ENCODE data around the gene C1QTNF3. TPM values are rescaled to one million over a fixed set of nuclear protein-coding genes. Genes with fewer than 3 reads are reported as not detected.
"Not testable (repeated sequence)": the region's sequence is repeated elsewhere in the genome, so short reads cannot be mapped to it uniquely, and the experiment has no call there.

The C1QTNF3 gene
- total and polyA plus RNA-seq, 2 experiments from 2014 or later = 1.7 to 2.0 TPM

GRCh38 chr5:34074472-34074871, 31.5 kb upstream of the C1QTNF3 start:
- H3K4me1 ChIP-seq (ENCODE audit: insufficient read depth); H3K79me2 ChIP-seq (replicated peaks; ENCODE audit: insufficient read depth); H3K9me2 ChIP-seq (ENCODE audit: insufficient read depth); H3K36me3 ChIP-seq (ENCODE audit: insufficient read depth); ATAC-seq; H3K36me3 Mint-ChIP-seq (ENCODE audit: low read depth); H3F3A ChIP-seq (replicated peaks; ENCODE audit: low read depth); H3K27ac ChIP-seq (ENCODE audit: low read depth); H4K20me1 ChIP-seq (replicated peaks; ENCODE audit: insufficient read depth); H3K27ac Mint-ChIP-seq; H3K4me3 Mint-ChIP-seq; H3K27me3 ChIP-seq (ENCODE audit: insufficient read depth); H3K27me3 Mint-ChIP-seq (ENCODE audit: insufficient read depth, low read depth, poor library complexity); DNase-seq (ENCODE audit: low spot score); H2AFZ ChIP-seq; H3K9me3 Mint-ChIP-seq; H3K4me3 ChIP-seq; H3K4me2 ChIP-seq; H3K4me1 Mint-ChIP-seq: not testable (repeated sequence)

- not testable (repeated sequence) for H3K27ac Mint-ChIP-seq; H3K9me2 ChIP-seq (ENCODE audit: insufficient read depth); H3K9me3 Mint-ChIP-seq; H3K36me3 Mint-ChIP-seq (ENCODE audit: low read depth); H3K4me3 Mint-ChIP-seq; H3K4me3 ChIP-seq; H3F3A ChIP-seq (replicated peaks; ENCODE audit: low read depth); H3K4me2 ChIP-seq; H3K79me2 ChIP-seq (replicated peaks; ENCODE audit: insufficient read depth); H3K36me3 ChIP-seq (ENCODE audit: insufficient read depth); H2AFZ ChIP-seq; H3K27me3 ChIP-seq (ENCODE audit: insufficient read depth); H3K4me1 ChIP-seq (ENCODE audit: insufficient read depth); ATAC-seq; H3K27me3 Mint-ChIP-seq (ENCODE audit: insufficient read depth, low read depth, poor library complexity); H3K27ac ChIP-seq (ENCODE audit: low read depth); DNase-seq (ENCODE audit: low spot score); H3K4me1 Mint-ChIP-seq; H4K20me1 ChIP-seq (replicated peaks; ENCODE audit: insufficient read depth)
Observed at GRCh38 chr5:34074071-34074470, 31.1 kb upstream of the C1QTNF3 start.

DNA sequence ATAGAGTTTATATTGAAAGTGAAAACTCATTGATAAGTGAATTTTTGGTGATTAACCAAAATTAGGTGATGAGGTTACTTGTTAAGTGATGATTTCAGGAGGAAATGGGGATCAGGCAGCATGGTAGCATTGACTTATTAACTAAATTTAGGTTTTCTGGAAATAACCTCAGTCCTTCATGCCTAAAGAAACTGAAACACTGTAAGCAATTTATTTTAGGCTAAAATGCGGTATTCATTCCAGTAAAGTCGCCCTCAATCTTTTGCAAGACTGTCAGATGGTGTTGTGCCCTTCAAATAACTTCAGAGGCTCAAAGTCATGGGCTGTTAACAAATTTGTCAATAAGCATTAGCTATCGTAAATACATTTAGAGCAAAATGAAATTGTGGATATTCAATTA, 27.6 kb upstream of the C1QTNF3 start:
- H3K9me2 ChIP-seq (ENCODE audit: insufficient read depth); H3K4me3 ChIP-seq; H3K27me3 ChIP-seq (ENCODE audit: insufficient read depth); H3K4me2 ChIP-seq; H3K4me3 Mint-ChIP-seq; H3K9me3 Mint-ChIP-seq; H3K27me3 Mint-ChIP-seq (ENCODE audit: insufficient read depth, low read depth, poor library complexity); H3K4me1 Mint-ChIP-seq; H4K20me1 ChIP-seq (replicated peaks; ENCODE audit: insufficient read depth); ATAC-seq; H3K27ac ChIP-seq (ENCODE audit: low read depth); H2AFZ ChIP-seq; H3K27ac Mint-ChIP-seq; H3K4me1 ChIP-seq (ENCODE audit: insufficient read depth); H3K79me2 ChIP-seq (replicated peaks; ENCODE audit: insufficient read depth); H3K36me3 Mint-ChIP-seq (ENCODE audit: low read depth); DNase-seq (ENCODE audit: low spot score); H3K36me3 ChIP-seq (ENCODE audit: insufficient read depth); H3F3A ChIP-seq (replicated peaks; ENCODE audit: low read depth): not testable (repeated sequence)

GRCh38 chr5:34064656-34065055, 21.6 kb upstream of the C1QTNF3 start:
- ATAC-seq = no peak
- no peaks in the 10 kb centered on the region for H4K20me1 ChIP-seq (replicated peaks; ENCODE audit: insufficient read depth)
- H3K4me3 ChIP-seq = no peak overlapping the region
- no peak overlapping the region for H3K4me2 ChIP-seq
- no peaks in the 10 kb centered on the region for H3K36me3 ChIP-seq (ENCODE audit: insufficient read depth)
- Mint-ChIP-seq H3K36me3 (ENCODE audit: low read depth) (peaks cover 35% of the 10 kb centered on the region), H3K4me1 (no peaks in the 10 kb centered on the region), H3K9me3 (peaks cover 16% of the 10 kb centered on the region), H3K27me3 (ENCODE audit: insufficient read depth, low read depth, poor library complexity) (no peaks in the 10 kb centered on the region), H3K27ac (no peak overlapping the region), H3K4me3 (no peak overlapping the region)
- no peaks in the 10 kb centered on the region for H3F3A ChIP-seq (replicated peaks; ENCODE audit: low read depth)
- TF ChIP-seq, protein P1, sequence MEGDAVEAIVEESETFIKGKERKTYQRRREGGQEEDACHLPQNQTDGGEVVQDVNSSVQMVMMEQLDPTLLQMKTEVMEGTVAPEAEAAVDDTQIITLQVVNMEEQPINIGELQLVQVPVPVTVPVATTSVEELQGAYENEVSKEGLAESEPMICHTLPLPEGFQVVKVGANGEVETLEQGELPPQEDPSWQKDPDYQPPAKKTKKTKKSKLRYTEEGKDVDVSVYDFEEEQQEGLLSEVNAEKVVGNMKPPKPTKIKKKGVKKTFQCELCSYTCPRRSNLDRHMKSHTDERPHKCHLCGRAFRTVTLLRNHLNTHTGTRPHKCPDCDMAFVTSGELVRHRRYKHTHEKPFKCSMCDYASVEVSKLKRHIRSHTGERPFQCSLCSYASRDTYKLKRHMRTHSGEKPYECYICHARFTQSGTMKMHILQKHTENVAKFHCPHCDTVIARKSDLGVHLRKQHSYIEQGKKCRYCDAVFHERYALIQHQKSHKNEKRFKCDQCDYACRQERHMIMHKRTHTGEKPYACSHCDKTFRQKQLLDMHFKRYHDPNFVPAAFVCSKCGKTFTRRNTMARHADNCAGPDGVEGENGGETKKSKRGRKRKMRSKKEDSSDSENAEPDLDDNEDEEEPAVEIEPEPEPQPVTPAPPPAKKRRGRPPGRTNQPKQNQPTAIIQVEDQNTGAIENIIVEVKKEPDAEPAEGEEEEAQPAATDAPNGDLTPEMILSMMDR (conservative IDR thresholded peaks at IDR 0.05; ENCODE audit: low read depth in 2 of 2) = no peak
- TF ChIP-seq CREB1 (CRISPR knock-in tag; IDR thresholded peaks at IDR 0.05; ENCODE audit: low read depth) = no peak
- TF ChIP-seq NANOG (IDR thresholded peaks at IDR 0.05; ENCODE audit: borderline replicate concordance) = no peak
- no peak for TF ChIP-seq EZH2 (IDR thresholded peaks at IDR 0.05; ENCODE audit: low read depth, unreplicated experiment)
- H3K4me1 ChIP-seq (ENCODE audit: insufficient read depth) = no peaks in the 10 kb centered on the region
- no peak overlapping the region for H3K27ac ChIP-seq (ENCODE audit: low read depth)
- DNase-seq (ENCODE audit: low spot score) = no peak
- 0 out of 2 replicates have a peak, but pooled peaks cover 3% of the 10 kb centered on the region for H3K9me2 ChIP-seq (ENCODE audit: insufficient read depth)
- H3K79me2 ChIP-seq (replicated peaks; ENCODE audit: insufficient read depth) = no peaks in the 10 kb centered on the region
- no peak overlapping the region for H2AFZ ChIP-seq
- no peaks in the 10 kb centered on the region for H3K27me3 ChIP-seq (ENCODE audit: insufficient read depth)

Data from GM23338 (cell line).